HEK293T (cell line): ENCODE measurements around the gene ZDHHC8.
"Not testable (repeated sequence)": the region's sequence is repeated elsewhere in the genome, so short reads cannot be mapped to it uniquely, and the experiment has no call there.

ENCODE experiments used
- CTCF ChIA-PET: fragments of 350-600 bp; formaldehyde crosslinking; extraction: SDS; loops from one replicate; lab custom pipeline; 2021; ENCODE audit warnings: antibody characterized with exemption, inconsistent platforms; lab: Yijun Ruan, JAX
- POLR2A ChIA-PET: fragments of 350-600 bp; formaldehyde crosslinking; extraction: SDS; loops from one replicate; lab custom pipeline; 2020; ENCODE audit warnings: antibody characterized with exemption, inconsistent platforms; lab: Yijun Ruan, JAX
- DNase-seq: peaks from one replicate; pipeline ENCODE4 v3.0.0; 2012; ENCODE audit warnings: mixed read lengths; ENCODE audit errors: extremely low spot score
- ARNT ChIP-seq: fragments of 450-650 bp; IDR thresholded peaks from 2 replicates; pipeline ENCODE4 v1.6.1; 2017; ENCODE audit warnings: mild to moderate bottlenecking
- BHLHE40 ChIP-seq: fragments of 450-650 bp; IDR thresholded peaks from 2 replicates; pipeline ENCODE4 v1.6.1; 2016; ENCODE audit warnings: mild to moderate bottlenecking, moderate library complexity, borderline replicate concordance
- CTBP1 ChIP-seq: fragments of 450-650 bp; IDR thresholded peaks from 2 replicates; pipeline ENCODE4 v1.6.1; 2016; ENCODE audit warnings: borderline replicate concordance
- ELF4 ChIP-seq: fragments of 450-650 bp; IDR thresholded peaks from 2 replicates; pipeline ENCODE4 v1.6.1; 2017; ENCODE audit warnings: antibody characterized with exemption
- FOXA1 ChIP-seq: fragments of 450-650 bp; IDR thresholded peaks from 2 replicates; pipeline ENCODE4 v1.6.1; 2016; ENCODE audit warnings: mild to moderate bottlenecking
- FOXK2 ChIP-seq: fragments of 450-650 bp; IDR thresholded peaks from 2 replicates; pipeline ENCODE4 v1.6.1; 2016; ENCODE audit warnings: mild to moderate bottlenecking
- FOXM1 ChIP-seq: fragments of 450-650 bp; IDR thresholded peaks from 2 replicates; pipeline ENCODE4 v1.6.1; 2017; ENCODE audit warnings: mild to moderate bottlenecking, borderline replicate concordance
- HDGF ChIP-seq: fragments of 450-650 bp; IDR thresholded peaks from 2 replicates; pipeline ENCODE4 v1.6.1; 2017; ENCODE audit warnings: antibody characterized with exemption, borderline replicate concordance
- L3MBTL2 ChIP-seq: fragments of 450-650 bp; conservative IDR thresholded peaks from 2 replicates; pipeline ENCODE4 v1.6.1; 2016; ENCODE audit warnings: mild to moderate bottlenecking
- LEF1 ChIP-seq: fragments of 450-650 bp; IDR thresholded peaks from 2 replicates; pipeline ENCODE4 v1.6.1; 2017; ENCODE audit warnings: mild to moderate bottlenecking, borderline replicate concordance
- NFRKB ChIP-seq: fragments of 450-650 bp; IDR thresholded peaks from 2 replicates; pipeline ENCODE4 v1.6.1; 2016; ENCODE audit warnings: mild to moderate bottlenecking, moderate library complexity
- SP1 ChIP-seq: fragments of 450-650 bp; IDR thresholded peaks from 2 replicates; pipeline ENCODE4 v1.6.1; 2017
- SUZ12 ChIP-seq: fragments of 450-650 bp; IDR thresholded peaks from 2 replicates; pipeline ENCODE4 v1.6.1; 2016; ENCODE audit warnings: mild to moderate bottlenecking
- TARDBP ChIP-seq: fragments of 450-650 bp; IDR thresholded peaks from 2 replicates; pipeline ENCODE4 v1.6.1; 2016
- ZNF384 ChIP-seq: fragments of 450-650 bp; IDR thresholded peaks from 2 replicates; pipeline ENCODE4 v1.6.1; 2016
- TF ChIP-seq, protein P1 (sequence below): fragments of 450-650 bp; IDR thresholded peaks from 2 replicates; pipeline ENCODE4 v1.6.1; 2016

ZDHHC8 gene

DNA sequence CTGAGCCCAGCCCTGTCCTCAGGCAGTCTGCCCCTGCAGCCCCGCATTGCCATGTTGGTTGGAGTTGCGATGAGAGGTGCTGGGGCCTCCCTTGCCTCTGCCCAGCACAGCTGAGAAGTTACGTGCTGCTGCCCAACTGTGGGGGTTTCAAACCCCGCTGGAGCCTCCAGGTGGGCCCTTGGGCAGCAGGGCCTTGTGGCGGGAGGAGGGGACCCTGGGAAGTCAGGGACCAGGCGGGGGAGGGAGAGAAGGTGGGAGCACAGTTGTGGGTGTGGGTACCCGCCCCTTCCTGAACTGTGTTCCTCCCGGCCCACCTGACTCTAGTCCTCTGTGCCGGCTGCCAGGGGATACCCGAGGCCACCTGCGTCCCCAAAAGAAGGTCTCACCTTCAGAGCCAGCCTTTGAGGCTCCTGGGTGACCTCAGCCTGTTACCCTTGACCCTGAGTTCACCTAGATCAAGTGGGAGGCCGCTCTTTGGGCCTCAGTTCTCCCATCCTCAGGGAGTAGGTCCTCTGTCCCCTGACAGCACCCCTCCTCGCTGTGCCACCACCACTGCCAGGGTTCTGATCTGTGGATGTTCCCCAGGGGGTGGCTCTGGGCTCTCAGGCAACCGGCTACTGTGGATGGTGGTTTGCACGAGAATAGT, 26.9 kb downstream of the ZDHHC8 start:
- ChIA-PET CTCF (interaction anchor here (2.0 kb wide), 1 partner anchor 79 kb away, joined by 27 read pairs; no protein-coding TSS in a partner anchor), POLR2A (no interaction called here)
- TF ChIP-seq ELF4 (no peak), HDGF (no peak), SUZ12 (no peak), FOXA1 (no peak), CTBP1 (no peak), NFRKB (no peak), SP1 (no peak), ARNT (no peak), TARDBP (no peak), FOXK2 (no peak), L3MBTL2 (no peak), FOXM1 (no peak), LEF1 (no peak), ZNF384 (no peak), BHLHE40 (no peak)
- TF ChIP-seq, protein P1, sequence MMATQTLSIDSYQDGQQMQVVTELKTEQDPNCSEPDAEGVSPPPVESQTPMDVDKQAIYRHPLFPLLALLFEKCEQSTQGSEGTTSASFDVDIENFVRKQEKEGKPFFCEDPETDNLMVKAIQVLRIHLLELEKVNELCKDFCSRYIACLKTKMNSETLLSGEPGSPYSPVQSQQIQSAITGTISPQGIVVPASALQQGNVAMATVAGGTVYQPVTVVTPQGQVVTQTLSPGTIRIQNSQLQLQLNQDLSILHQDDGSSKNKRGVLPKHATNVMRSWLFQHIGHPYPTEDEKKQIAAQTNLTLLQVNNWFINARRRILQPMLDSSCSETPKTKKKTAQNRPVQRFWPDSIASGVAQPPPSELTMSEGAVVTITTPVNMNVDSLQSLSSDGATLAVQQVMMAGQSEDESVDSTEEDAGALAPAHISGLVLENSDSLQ: no peak
- no peak for DNase-seq

DNA sequence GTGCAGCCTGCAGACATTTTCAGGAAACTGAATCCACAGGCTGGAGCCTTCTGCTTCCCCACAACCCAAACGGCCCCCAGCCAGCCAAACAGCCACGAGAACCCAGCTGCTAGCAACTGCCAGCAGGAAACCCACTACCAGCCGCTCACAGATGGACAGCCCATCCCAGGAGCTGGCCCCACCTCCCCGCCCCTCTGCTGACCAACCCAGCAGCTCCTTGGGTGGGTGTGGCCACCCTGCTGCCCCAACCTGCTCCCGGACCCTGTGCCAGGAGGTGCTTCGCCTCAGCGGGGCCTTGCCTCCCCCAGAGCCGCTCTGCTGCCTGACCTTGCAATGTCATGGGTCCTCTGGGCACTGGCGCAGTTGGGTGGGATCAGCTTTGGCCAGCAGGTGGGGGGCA, 27.5 kb downstream of the ZDHHC8 start:
- TF ChIP-seq ARNT (no peak), FOXK2 (no peak), ELF4 (no peak), HDGF (no peak), LEF1 (no peak), FOXA1 (no peak), ZNF384 (no peak), L3MBTL2 (no peak), SUZ12 (no peak), BHLHE40 (no peak), TARDBP (no peak), FOXM1 (no peak), CTBP1 (no peak), NFRKB (no peak), SP1 (no peak)
- TF ChIP-seq, protein P1: no peak
- ChIA-PET CTCF (no interaction called here), POLR2A (interaction anchor here (0.7 kb wide), 1 partner anchor 161 kb away, joined by 3 read pairs; the partner anchor contains the start of gene DGCR6L)
- DNase-seq: no peak

DNA sequence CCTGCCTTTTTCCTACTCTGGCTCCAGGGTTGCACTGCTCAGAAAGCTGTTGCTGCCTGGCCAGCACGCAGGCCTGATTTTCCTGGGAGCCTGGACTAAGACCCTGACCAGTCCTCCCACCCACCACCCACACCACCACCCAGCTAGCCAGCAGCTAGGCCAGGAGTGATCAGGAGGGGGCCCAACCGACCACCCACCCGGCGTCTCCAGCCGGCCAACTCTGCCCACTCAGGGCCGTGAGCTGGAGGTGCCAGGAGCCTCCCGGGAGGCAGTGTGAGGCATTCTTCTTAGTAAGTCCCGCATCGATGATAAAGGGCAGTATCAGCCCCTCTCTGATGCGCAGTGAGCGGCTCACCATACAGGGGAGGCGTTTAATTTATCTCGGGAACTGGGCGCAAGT, 27.9 kb downstream of the ZDHHC8 start:
- POLR2A ChIA-PET: interaction anchor here (0.7 kb wide), 1 partner anchor 160 kb away, joined by 3 read pairs; the partner anchor contains the start of gene DGCR6L
- DNase-seq: not testable (repeated sequence)
- CTCF ChIA-PET: interaction anchor here (0.9 kb wide), 1 partner anchor 12 kb away, joined by 3 read pairs; no protein-coding TSS in a partner anchor

DNA sequence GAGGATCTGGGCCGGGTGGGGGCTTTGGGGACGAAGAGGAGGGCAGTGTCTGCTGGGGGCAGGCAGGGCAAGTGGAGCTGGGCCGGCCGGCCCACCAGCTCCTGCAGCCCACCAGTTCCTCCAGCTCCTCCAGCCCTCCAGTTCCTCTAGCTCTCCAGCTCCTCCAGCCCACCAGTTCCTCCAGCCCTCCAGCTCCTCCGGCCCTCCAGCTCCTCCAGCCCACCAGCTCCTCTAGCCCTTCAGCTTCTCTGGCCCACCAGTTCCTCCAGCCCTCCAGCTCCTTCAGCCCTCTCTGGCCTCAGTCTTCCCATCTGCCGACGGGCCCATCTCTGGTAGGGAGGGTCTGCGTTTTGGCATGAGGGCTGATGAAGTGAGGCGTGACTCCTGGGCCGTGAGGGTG, 28.4 kb downstream of the ZDHHC8 start:
- no peak for TF ChIP-seq SP1
- no peak for TF ChIP-seq TARDBP
- TF ChIP-seq NFRKB: no peak
- no peak for TF ChIP-seq LEF1
- TF ChIP-seq FOXA1: no peak
- TF ChIP-seq BHLHE40: no peak
- TF ChIP-seq FOXK2: no peak
- TF ChIP-seq ZNF384: no peak
- TF ChIP-seq ELF4: no peak
- TF ChIP-seq, protein P1: no peak
- no peak for TF ChIP-seq HDGF
- no peak for TF ChIP-seq SUZ12
- no peak for TF ChIP-seq FOXM1
- no peak for DNase-seq
- ChIA-PET POLR2A (interaction anchor here (0.7 kb wide), 1 partner anchor 160 kb away, joined by 3 read pairs; the partner anchor contains the start of gene DGCR6L), CTCF (interaction anchor here (0.9 kb wide), 1 partner anchor 12 kb away, joined by 3 read pairs; no protein-coding TSS in a partner anchor)

DNA sequence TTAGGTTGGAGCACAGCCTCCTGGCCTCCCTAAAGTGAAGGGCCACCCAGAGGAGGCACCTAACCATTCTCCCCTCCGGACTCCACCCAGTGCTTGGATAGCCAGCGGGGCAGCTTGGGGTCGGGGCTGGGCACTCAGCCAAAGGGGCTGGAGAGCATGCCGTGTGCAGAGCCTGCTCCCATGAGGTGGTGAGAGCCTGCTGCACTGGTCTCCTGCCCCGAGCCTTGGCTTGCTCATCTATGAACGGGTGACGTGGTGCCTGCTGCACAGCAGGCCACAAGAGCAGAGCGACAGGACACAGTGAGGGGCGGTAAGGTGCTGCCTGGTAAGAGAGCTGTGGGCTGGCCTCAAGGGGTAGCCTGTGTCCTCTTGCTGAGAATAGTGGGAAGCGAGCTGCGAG, 33.3 kb downstream of the ZDHHC8 start:
- no peak for DNase-seq
- ChIA-PET POLR2A (no interaction called here), CTCF (no interaction called here)
- no peak for TF ChIP-seq HDGF
- no peak for TF ChIP-seq ELF4
- no peak for TF ChIP-seq SP1
- TF ChIP-seq NFRKB: no peak
- TF ChIP-seq, protein P1: no peak
- TF ChIP-seq FOXA1: no peak
- TF ChIP-seq L3MBTL2: no peak
- TF ChIP-seq SUZ12: no peak
- no peak for TF ChIP-seq ARNT
- no peak for TF ChIP-seq TARDBP
- TF ChIP-seq BHLHE40: no peak
- no peak for TF ChIP-seq FOXK2
- TF ChIP-seq LEF1: no peak
- no peak for TF ChIP-seq FOXM1
- no peak for TF ChIP-seq ZNF384
- TF ChIP-seq CTBP1: no peak
